Esophagus (tissue), 2 donors: ENCODE results near the gene DOCK6. TPM values are rescaled to one million over a fixed set of nuclear protein-coding genes. Genes with fewer than 3 reads are reported as not detected.

ENCODE experiments used
- H3K27ac ChIP-seq, 2 donors: one replicate each; pipeline ENCODE4 v1.5.1; 2013; ENCODE audit warnings: low read depth in 2 of 2, mild to moderate bottlenecking in 2 of 2, inconsistent platforms in 1 of 2, low read length in 1 of 2, moderate library complexity in 1 of 2
- H3K27me3 ChIP-seq, 2 donors: one replicate each; pipeline ENCODE4 v1.6.1; 2013; ENCODE audit warnings: low read length in 2 of 2, control low read depth in 1 of 2, mild to moderate bottlenecking in 1 of 2; ENCODE audit not compliant: insufficient read depth in 2 of 2, control insufficient read depth in 1 of 2
- H3K36me3 ChIP-seq, 2 donors: one replicate each; pipeline ENCODE4 v1.6.1; 2013; ENCODE audit warnings: low read length in 1 of 2; ENCODE audit not compliant: control insufficient read depth in 2 of 2, insufficient read depth in 2 of 2
- H3K4me1 ChIP-seq, 2 donors: one replicate each; pipeline ENCODE4 v1.6.1; 2013; ENCODE audit warnings: low read length in 1 of 2; ENCODE audit not compliant: control insufficient read depth in 2 of 2, insufficient read depth in 2 of 2
- H3K4me3 ChIP-seq, 2 donors: one replicate each; pipeline ENCODE4 v1.5.1; 2013; ENCODE audit warnings: low read length in 2 of 2, mild to moderate bottlenecking in 2 of 2, low read depth in 1 of 2, moderate library complexity in 1 of 2
- H3K9me3 ChIP-seq, 2 donors: one replicate each; pipeline ENCODE4 v1.6.1; 2013; ENCODE audit warnings: mild to moderate bottlenecking in 2 of 2, low read depth in 1 of 2, low read length in 1 of 2, moderate library complexity in 1 of 2; ENCODE audit not compliant: control insufficient read depth in 2 of 2, insufficient read depth in 1 of 2
- WGBS, 2 donors: extraction: QIAGEN DNeasy Blood & Tissue Kit; methylation state at CpG; one replicate each; pipeline ENCODE4 v1.1.7; 2013; 5-methylcytosine and 5-hydroxymethylcytosine counted together
- polyA plus RNA-seq, 2 donors: library from polyadenylated mRNA; stranded (reverse); fragments of 200-250 nt; gene quantifications; one replicate each; pipeline ENCODE4 v1.2.3, GENCODE V29; 2013
- donor health status: healthy with polysubstance abuse.
- donor health status: Bipolar disorder and iron deficiency.

Gene DOCK6
- polyA plus RNA-seq, 2 donors = 25.8 to 53.5 TPM

GRCh38 chr19:11278670-11279069 is 16.3 kb upstream of the DOCK6 start:
- Histone ChIP-seq H3K4me1 (no peaks in the 10 kb centered on the region), H3K9me3 (no peaks in the 10 kb centered on the region), H3K36me3 (no peaks in the 10 kb centered on the region), H3K27ac (no peak overlapping the region), H3K4me3 (no peak overlapping the region), H3K27me3 (no peaks in the 10 kb centered on the region)
- WGBS, 2 donors = 43 to 55% methylated on average over 6 of the region's 6 CpGs

- H3K9me3 ChIP-seq = no peaks in the 10 kb centered on the region
- no peak overlapping the region for H3K27ac ChIP-seq
- no peaks in the 10 kb centered on the region for H3K27me3 ChIP-seq
- H3K36me3 ChIP-seq = no peaks in the 10 kb centered on the region
- no peaks in the 10 kb centered on the region for H3K4me1 ChIP-seq
- no peak overlapping the region for H3K4me3 ChIP-seq
- 72 to 73% methylated on average over 4 of the region's 4 CpGs for WGBS, 2 donors
These were observed 12.3 kb upstream of the DOCK6 start for GRCh38 chr19:11274533-11275086.

GRCh38 chr19:11273989-11274388 is 11.7 kb upstream of the DOCK6 start:
- WGBS, 2 donors = 76 to 87% methylated on average over 5 of the region's 5 CpGs
- no peaks in the 10 kb centered on the region for H3K27me3 ChIP-seq
- no peak overlapping the region for H3K4me3 ChIP-seq
- H3K4me1 ChIP-seq = no peaks in the 10 kb centered on the region
- no peak overlapping the region for H3K27ac ChIP-seq
- no peaks in the 10 kb centered on the region for H3K36me3 ChIP-seq
- H3K9me3 ChIP-seq = no peaks in the 10 kb centered on the region

GRCh38 chr19:11273296-11273695 is 11.0 kb upstream of the DOCK6 start:
- Histone ChIP-seq H3K27me3 (no peaks in the 10 kb centered on the region), H3K4me3 (no peak overlapping the region), H3K36me3 (no peaks in the 10 kb centered on the region), H3K4me1 (peaks cover 0 to 3% of the 10 kb centered on the region in 2 donors), H3K9me3 (no peaks in the 10 kb centered on the region), H3K27ac (no peak overlapping the region)
- WGBS, 2 donors = 53 to 58% methylated on average over 2 of the region's 2 CpGs

GRCh38 chr19:11269408-11269807 is 7.1 kb upstream of the DOCK6 start:
- no peak overlapping the region for H3K4me3 ChIP-seq
- no peaks in the 10 kb centered on the region for H3K9me3 ChIP-seq
- no peaks in the 10 kb centered on the region for H3K27me3 ChIP-seq
- peaks cover 3 to 11% of the 10 kb centered on the region in 2 donors for H3K4me1 ChIP-seq
- peak overlapping the region; percentile 40 to 56 for H3K27ac ChIP-seq
- WGBS, 2 donors = 11 to 47% methylated on average over 7 of the region's 7 CpGs
- H3K36me3 ChIP-seq = no peaks in the 10 kb centered on the region

GRCh38 chr19:11268783-11269267 is 6.5 kb upstream of the DOCK6 start:
- Histone ChIP-seq H3K9me3 (no peaks in the 10 kb centered on the region), H3K36me3 (no peaks in the 10 kb centered on the region), H3K4me1 (peaks cover 3 to 14% of the 10 kb centered on the region in 2 donors), H3K27ac (peak overlapping the region; percentile 40 to 56), H3K27me3 (no peaks in the 10 kb centered on the region), H3K4me3 (no peak overlapping the region)
- WGBS, 2 donors = 23 to 29% methylated on average over 10 of the region's 10 CpGs

- peaks cover 3 to 16% of the 10 kb centered on the region in 2 donors for H3K4me1 ChIP-seq
- H3K27ac ChIP-seq = peak overlapping the region in 1 of 2 donors; percentile 42
- H3K27me3 ChIP-seq = no peaks in the 10 kb centered on the region
These were observed 5.2 kb upstream of the DOCK6 start for GRCh38 chr19:11267316-11268085.

GRCh38 chr19:11265785-11266236 is 3.5 kb upstream of the DOCK6 start:
- Histone ChIP-seq H3K9me3 (no peaks in the 10 kb centered on the region), H3K36me3 (no peaks in the 10 kb centered on the region), H3K27me3 (no peaks in the 10 kb centered on the region), H3K4me1 (peaks cover 3 to 16% of the 10 kb centered on the region in 2 donors), H3K27ac (peak overlapping the region; percentile 82 to 94), H3K4me3 (no peak overlapping the region)
- 43 to 48% methylated on average over 11 of the region's 11 CpGs for WGBS, 2 donors

More at GRCh38 chr19:11267316-11268085, 5.2 kb upstream of the DOCK6 start:
- no peak overlapping the region for H3K4me3 ChIP-seq
- WGBS, 2 donors = 90 to 91% methylated on average over 10 of the region's 10 CpGs
- H3K9me3 ChIP-seq = no peaks in the 10 kb centered on the region
- H3K36me3 ChIP-seq = no peaks in the 10 kb centered on the region

- H3K4me3 ChIP-seq = no peak overlapping the region
- no peaks in the 10 kb centered on the region for H3K9me3 ChIP-seq
- WGBS, 2 donors = 60 to 61% methylated on average over 6 of the region's 6 CpGs
- no peaks in the 10 kb centered on the region for H3K36me3 ChIP-seq
- H3K27me3 ChIP-seq = no peaks in the 10 kb centered on the region
- peak overlapping the region; percentile 82 to 94 for H3K27ac ChIP-seq
- peaks cover 3 to 16% of the 10 kb centered on the region in 2 donors for H3K4me1 ChIP-seq
These were observed 3.0 kb upstream of the DOCK6 start for GRCh38 chr19:11265177-11265784.
